NCI-H1694 treated with DMSO at 0.1 percent for 48 hours (cell line): Measurements from ENCODE around the gene CBL.
A peak's percentile ranks its signal among the peaks of the same experiment; 100 is the strongest.
"Not testable (repeated sequence)": the region's sequence is repeated elsewhere in the genome, so short reads cannot be mapped to it uniquely, and the experiment has no call there.

ENCODE experiments used
- DNase-seq: peaks from one replicate; lab custom pipeline; 2025; lab: John Stamatoyannopoulos, UW

CBL gene

DNA sequence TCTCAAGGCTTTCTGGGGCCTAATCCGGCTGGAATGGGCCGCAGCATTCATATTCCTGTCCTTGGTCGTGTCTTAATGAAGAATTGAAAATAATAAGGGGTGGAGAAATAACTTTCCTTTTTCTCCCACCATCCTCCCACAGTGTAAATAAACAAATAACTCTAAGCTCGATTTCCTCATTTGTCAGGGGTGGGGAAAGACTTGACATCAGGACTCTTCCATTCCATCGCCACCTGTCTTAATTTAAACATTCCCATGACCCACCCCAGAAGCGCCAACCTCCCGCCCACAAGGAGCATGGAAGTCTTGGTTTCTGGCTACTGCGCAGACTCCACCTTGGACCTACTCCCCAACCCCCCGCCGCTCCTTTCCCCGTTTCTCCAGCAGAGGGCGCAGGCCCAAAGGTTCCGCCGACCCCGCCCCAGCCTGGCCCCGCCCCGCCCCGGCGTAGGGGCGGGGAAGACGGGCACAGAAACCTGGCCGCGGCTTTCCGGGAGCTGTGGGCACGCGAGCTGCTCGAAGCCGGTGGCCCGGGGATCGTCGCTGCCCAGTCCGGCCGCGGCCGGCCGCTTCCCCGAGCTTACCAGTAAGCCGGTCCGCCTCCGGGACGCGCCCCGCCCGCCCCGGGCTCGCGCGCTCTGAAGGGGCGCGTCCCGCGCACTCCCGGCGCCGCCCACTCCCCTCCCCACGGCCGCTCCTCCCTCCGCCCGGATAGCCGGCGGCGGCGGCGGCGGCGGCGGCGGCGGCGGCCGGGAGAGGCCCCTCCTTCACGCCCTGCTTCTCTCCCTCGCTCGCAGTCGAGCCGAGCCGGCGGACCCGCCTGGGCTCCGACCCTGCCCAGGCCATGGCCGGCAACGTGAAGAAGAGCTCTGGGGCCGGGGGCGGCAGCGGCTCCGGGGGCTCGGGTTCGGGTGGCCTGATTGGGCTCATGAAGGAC is at the start of gene CBL:
Gene CBL, plus strand, starts transcription at position 766 of the 937 bp plus-strand sequence. Its CDS starts 79 bp downstream, at position 845.
- DNase-seq: peak; percentile 35

- no peak for DNase-seq
Observed at GRCh38 chr11:119156496-119156895, 49.6 kb upstream of the CBL start.

DNA sequence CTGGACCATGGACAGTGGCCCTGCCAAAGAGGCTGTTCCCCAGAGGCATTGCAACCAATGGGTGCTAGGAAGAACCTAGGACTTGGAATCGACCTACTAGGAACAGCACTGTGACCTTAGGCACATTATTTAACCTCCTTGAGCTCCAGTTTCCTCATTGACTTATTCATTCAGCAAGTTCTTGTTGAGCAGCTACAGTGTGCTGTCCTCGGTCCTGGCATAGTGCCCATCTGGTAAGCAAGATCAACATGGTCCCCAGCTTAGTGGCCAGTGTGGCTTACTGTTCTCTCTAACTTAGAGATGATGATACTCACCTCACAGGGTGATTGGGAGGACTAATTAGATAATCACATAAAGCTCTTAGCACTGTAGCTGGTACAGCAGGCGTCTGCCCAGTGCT is 49.1 kb upstream of the CBL start:
- no peak for DNase-seq

GRCh38 chr11:119158467-119158866 is 47.7 kb upstream of the CBL start:
- no peak for DNase-seq

- DNase-seq: no peak
Observed at GRCh38 chr11:119160151-119160550, 46.0 kb upstream of the CBL start.

GRCh38 chr11:119161871-119162270 is 44.3 kb upstream of the CBL start:
- DNase-seq: no peak

DNA sequence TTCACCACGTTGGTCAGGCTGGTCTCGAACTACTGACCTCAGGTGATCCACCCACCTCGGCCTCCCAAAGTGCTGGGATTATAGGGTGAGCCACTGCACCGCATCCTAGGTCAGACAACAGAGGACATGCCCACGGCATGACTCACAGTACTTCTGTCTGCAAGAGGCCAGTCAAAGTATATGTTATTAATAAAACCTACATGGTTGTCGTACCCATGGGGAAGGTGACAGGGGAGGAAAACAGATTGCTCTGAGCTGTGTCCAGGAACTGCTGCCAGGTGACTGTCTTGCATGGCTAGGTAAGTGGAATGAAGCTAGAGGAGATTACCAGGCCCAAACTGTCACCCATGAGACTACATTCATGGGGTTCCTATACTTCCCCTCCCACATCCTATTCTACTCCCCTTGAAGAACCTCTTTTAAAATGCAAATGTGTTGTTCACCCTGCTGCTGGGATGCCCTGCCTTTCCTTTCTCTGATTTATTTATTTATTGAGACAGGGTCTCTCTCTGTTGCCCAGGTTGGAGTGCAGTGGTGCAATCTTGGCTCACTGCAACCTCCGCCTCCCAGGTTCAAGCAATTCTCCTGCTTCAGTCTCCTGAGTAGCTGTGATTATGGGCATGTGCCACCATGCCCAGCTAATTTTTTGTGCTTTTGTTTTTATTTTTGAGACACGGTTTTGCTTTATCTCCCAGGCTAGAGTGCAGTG is 39.6 kb upstream of the CBL start:
- no peak for DNase-seq

GRCh38 chr11:119167077-119167458 is 39.1 kb upstream of the CBL start:
- DNase-seq: not testable (repeated sequence)

- DNase-seq: no peak
Observed at GRCh38 chr11:119167933-119168332, 38.2 kb upstream of the CBL start.

- peak; percentile 9 for DNase-seq
Observed at GRCh38 chr11:119168471-119169281, 37.5 kb upstream of the CBL start, which contains the start of gene NLRX1. Gene NLRX1, plus strand, starts transcription at chr11:119168725. Its CDS starts 2,679 bp downstream, at chr11:119171404.

GRCh38 chr11:119169282-119169719 is 36.8 kb upstream of the CBL start:
- DNase-seq: no peak

GRCh38 chr11:119172513-119172912 is 33.6 kb upstream of the CBL start:
- DNase-seq: no peak

DNA sequence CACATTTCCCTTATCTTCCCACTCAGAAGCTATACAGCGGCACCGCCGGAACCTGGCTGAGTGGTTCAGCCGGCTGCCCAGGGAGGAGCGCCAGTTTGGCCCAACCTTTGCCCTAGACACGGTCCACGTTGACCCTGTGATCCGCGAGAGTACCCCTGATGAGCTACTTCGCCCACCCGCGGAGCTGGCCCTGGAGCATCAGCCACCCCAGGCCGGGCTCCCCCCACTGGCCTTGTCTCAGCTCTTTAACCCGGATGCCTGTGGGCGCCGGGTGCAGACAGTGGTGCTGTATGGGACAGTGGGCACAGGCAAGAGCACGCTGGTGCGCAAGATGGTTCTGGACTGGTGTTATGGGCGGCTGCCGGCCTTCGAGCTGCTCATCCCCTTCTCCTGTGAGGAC is 32.7 kb upstream of the CBL start:
- no peak for DNase-seq

- DNase-seq: no peak
Observed at GRCh38 chr11:119175493-119176077, 30.6 kb upstream of the CBL start.

- no peak for DNase-seq
Observed at GRCh38 chr11:119178166-119178680, 27.9 kb upstream of the CBL start.

DNA sequence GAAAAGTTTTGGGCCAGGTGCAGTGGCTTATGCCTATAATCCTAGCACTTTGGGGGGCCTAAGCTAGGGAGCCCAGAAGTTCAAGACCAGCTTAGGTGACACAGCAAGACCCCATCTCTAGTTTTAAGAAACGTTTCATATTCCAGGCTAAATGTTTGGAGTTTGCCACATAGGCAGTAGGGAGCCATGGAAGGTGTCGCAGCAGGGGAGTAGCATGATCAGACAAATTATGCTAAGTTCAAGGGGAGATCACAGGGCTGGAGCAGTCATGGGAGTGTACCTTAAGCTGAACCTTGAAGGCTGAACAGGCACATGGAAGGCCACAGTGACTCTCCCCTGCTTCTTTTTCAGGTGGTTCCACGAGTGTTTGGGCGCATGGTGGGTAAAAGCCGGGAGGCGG is 26.8 kb upstream of the CBL start:
- DNase-seq: no peak

GRCh38 chr11:119179983-119180382 is 26.2 kb upstream of the CBL start:
- DNase-seq: no peak

DNA sequence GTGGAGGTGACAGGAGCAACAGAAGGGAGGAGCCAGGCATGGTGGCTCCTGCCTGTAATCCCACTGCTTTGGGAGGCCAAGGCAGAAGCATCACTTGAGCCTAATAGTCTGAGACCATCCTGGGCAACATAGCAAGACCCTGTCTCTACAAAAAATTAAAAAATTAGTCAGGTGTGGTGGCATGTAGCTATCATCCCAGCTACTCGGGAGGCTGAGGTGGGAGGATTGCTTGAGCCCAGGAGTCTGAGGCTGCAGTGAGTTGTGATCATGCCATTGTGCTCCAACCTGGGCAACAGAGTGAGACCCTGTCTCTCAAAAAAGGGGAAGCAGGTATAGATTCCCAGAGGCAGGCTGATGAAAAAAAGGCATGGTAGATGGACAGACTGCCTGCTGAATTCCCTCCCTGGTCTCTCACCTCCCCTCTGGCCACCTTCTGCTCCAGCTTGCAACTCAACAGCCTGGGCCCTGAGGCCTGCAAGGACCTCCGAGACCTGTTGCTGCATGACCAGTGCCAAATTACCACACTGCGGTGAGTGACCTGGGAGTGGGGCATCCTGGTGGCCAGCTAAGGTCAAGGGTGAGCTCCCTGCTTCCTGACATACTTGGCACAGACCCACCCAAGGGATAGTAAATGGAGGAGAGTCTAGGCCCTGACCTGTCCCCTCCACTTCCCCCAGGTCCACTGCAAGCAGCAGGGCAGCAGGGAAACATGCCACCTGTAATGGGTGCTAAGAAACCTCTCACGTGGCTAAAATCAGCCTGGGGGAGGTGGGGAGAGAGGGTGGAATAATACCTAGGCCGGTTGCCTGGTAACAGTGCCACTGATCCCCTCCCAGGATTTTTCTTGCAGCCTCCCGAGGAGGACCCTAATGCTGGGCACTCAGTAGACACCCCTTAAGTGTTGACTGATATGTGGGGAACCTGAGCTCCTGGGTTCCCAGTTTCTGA is 25.1 kb upstream of the CBL start:
- DNase-seq: no peak

DNA sequence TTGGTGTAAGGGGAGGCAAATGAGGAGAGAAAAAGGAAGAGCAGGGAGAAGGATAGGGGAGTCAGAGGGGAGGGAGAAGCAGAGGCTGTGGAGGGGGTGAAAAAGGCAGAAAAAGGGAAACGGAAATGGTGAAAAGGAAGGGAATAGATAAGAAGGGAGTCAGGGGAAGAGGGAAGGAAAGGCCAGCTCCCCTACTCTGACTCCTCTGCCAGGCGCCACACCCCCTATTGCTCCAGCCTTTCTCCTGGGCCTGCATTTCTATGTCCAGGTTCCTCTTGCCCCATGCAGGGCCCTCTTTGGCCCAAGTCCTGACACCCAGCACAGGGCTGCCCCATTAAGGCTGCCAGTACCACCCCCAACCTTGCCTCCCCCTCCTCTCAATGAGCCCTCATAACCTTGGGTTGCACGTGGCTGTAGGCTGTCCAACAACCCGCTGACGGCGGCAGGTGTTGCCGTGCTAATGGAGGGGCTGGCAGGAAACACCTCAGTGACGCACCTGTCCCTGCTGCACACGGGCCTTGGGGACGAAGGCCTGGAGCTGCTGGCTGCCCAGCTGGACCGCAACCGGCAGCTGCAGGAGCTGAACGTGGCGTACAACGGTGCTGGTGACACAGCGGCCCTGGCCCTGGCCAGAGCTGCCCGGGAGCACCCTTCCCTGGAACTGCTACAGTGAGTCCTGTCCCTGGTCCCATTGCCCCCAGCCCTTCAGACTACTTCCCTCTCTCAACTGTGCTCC is 24.3 kb upstream of the CBL start:
- DNase-seq: no peak

GRCh38 chr11:119184399-119184798 is 21.7 kb upstream of the CBL start:
- DNase-seq: not testable (repeated sequence)
